GM23338 (cell line): ENCODE measurements around the gene NUCKS1. TPM values are rescaled to one million over a fixed set of nuclear protein-coding genes. Genes with fewer than 3 reads are reported as not detected.

Experiments
- ATAC-seq: fragments of 200-7000 bp; cut with Tn5 transposase; 3 replicates; pipeline ENCODE4 v1.9.1; 2020
- DNase-seq: peaks from one replicate; pipeline ENCODE4 v3.0.0-alpha.2; 2015; ENCODE audit warnings: low spot score
- H2AFZ ChIP-seq: fragments of 200-600 bp; sonication (generic); 2 replicates; pipeline ENCODE4 v1.8.0; 2016; ENCODE audit warnings: antibody characterized with exemption, mild to moderate bottlenecking, moderate library complexity
- H3F3A ChIP-seq: fragments of 200-600 bp; sonication (generic); replicated peaks from 2 replicates; pipeline ENCODE4 v1.8.0; 2017; ENCODE audit warnings: antibody characterized with exemption, mixed run types, low read depth
- H3K27ac ChIP-seq: fragments of 200-600 bp; sonication (generic); 2 replicates; pipeline ENCODE4 v1.6.1; 2016; ENCODE audit warnings: low read depth
- H3K27me3 ChIP-seq: fragments of 200-600 bp; sonication (generic); 2 replicates; pipeline ENCODE4 v1.8.0; 2016; ENCODE audit warnings: mild to moderate bottlenecking, mixed run types, moderate library complexity; ENCODE audit not compliant: insufficient read depth
- H3K36me3 ChIP-seq: fragments of 200-600 bp; sonication (generic); 2 replicates; pipeline ENCODE4 v1.8.0; 2016; ENCODE audit warnings: mild to moderate bottlenecking; ENCODE audit not compliant: insufficient read depth
- H3K4me1 ChIP-seq: fragments of 200-600 bp; sonication (generic); 2 replicates; pipeline ENCODE4 v1.8.0; 2016; ENCODE audit warnings: mild to moderate bottlenecking, moderate library complexity; ENCODE audit not compliant: insufficient read depth
- H3K4me2 ChIP-seq: fragments of 200-600 bp; sonication (generic); 2 replicates; pipeline ENCODE4 v1.7.1; 2017; ENCODE audit warnings: mixed run types
- H3K4me3 ChIP-seq: fragments of 200-600 bp; sonication (generic); 2 replicates; pipeline ENCODE4 v1.6.1; 2016; ENCODE audit warnings: mixed run types
- H3K79me2 ChIP-seq: fragments of 200-600 bp; sonication (generic); replicated peaks from 2 replicates; pipeline ENCODE4 v1.8.0; 2017; ENCODE audit warnings: mild to moderate bottlenecking; ENCODE audit not compliant: insufficient read depth
- H3K9me2 ChIP-seq: fragments of 200-600 bp; sonication (generic); 2 replicates; pipeline ENCODE4 v1.8.0; 2017; ENCODE audit not compliant: insufficient read depth
- H4K20me1 ChIP-seq: fragments of 200-600 bp; sonication (generic); replicated peaks from 2 replicates; pipeline ENCODE4 v1.8.0; 2017; ENCODE audit warnings: mild to moderate bottlenecking; ENCODE audit not compliant: insufficient read depth
- H3K27ac Mint-ChIP-seq: 2 replicates; pipeline ENCODE4 v1.8.0; 2020; ENCODE audit warnings: inconsistent platforms, mild to moderate bottlenecking, moderate library complexity, mixed read lengths
- H3K27me3 Mint-ChIP-seq: 3 replicates; pipeline ENCODE4 v1.8.0; 2022; ENCODE audit warnings: low read depth, mild to moderate bottlenecking, moderate library complexity, mixed read lengths, inconsistent platforms; ENCODE audit not compliant: insufficient read depth, poor library complexity
- H3K36me3 Mint-ChIP-seq: 3 replicates; pipeline ENCODE4 v1.8.0; 2021; ENCODE audit warnings: low read depth, mild to moderate bottlenecking, inconsistent platforms, moderate library complexity, mixed read lengths
- H3K4me1 Mint-ChIP-seq: 3 replicates; pipeline ENCODE4 v1.8.0; 2020; ENCODE audit warnings: mild to moderate bottlenecking, inconsistent platforms, mixed read lengths
- H3K4me3 Mint-ChIP-seq: 3 replicates; pipeline ENCODE4 v1.8.0; 2021; ENCODE audit warnings: moderate library complexity, mild to moderate bottlenecking, inconsistent platforms, mixed read lengths
- H3K9me3 Mint-ChIP-seq: 3 replicates; pipeline ENCODE4 v1.8.0; 2020; ENCODE audit warnings: moderate library complexity, mild to moderate bottlenecking, inconsistent platforms, mixed read lengths
- CREB1 ChIP-seq: fragments of 250-450 bp; sonication (Bioruptor Pico); IDR thresholded peaks from 2 replicates; pipeline ENCODE4 v1.5.0; 2020; ENCODE audit warnings: low read depth, mild to moderate bottlenecking, moderate library complexity
- EZH2 ChIP-seq: fragments of 200-600 bp; sonication (generic); IDR thresholded peaks from one replicate; pipeline ENCODE4 v1.8.0; 2017; ENCODE audit warnings: antibody characterized with exemption, mild to moderate bottlenecking, low read depth; ENCODE audit not compliant: unreplicated experiment
- EZH2phosphoT487 ChIP-seq: fragments of 200-600 bp; sonication (generic); IDR thresholded peaks from one replicate; pipeline ENCODE4 v1.8.1; 2018; ENCODE audit warnings: antibody characterized with exemption; ENCODE audit not compliant: unreplicated experiment
- JUNB ChIP-seq: IDR thresholded peaks from one replicate; pipeline ENCODE4 v1.6.1; 2016; ENCODE audit warnings: antibody characterized with exemption; ENCODE audit not compliant: unreplicated experiment
- NANOG ChIP-seq: IDR thresholded peaks from 2 replicates; pipeline ENCODE4 v1.6.1; 2016; ENCODE audit warnings: antibody characterized with exemption, borderline replicate concordance
- POLR2AphosphoS5 ChIP-seq: IDR thresholded peaks from 2 replicates; pipeline ENCODE4 v1.6.1; 2016; ENCODE audit warnings: antibody characterized with exemption, low read depth
- STAT1 ChIP-seq: IDR thresholded peaks from one replicate; pipeline ENCODE4 v1.6.1; 2016; ENCODE audit warnings: antibody characterized with exemption; ENCODE audit not compliant: unreplicated experiment
- ZNF114 ChIP-seq: fragments of 250-450 bp; sonication (Bioruptor Pico); IDR thresholded peaks from 2 replicates; pipeline ENCODE4 v1.5.0; 2020; ENCODE audit warnings: mild to moderate bottlenecking, moderate library complexity
- ZNF331 ChIP-seq: fragments of 250-450 bp; sonication (Bioruptor Pico); IDR thresholded peaks from 2 replicates; pipeline ENCODE4 v1.5.0; 2020; ENCODE audit warnings: low read depth, mild to moderate bottlenecking, moderate library complexity
- polyA plus RNA-seq: library from polyadenylated mRNA; unstranded; fragments of >200 nt; fragmentation: Nextera tagmentation; extraction: Ambion mirVana; gene quantifications from 2 replicates; pipeline ENCODE4 v1.2.1, GENCODE V29; 2016
- total RNA-seq: library from RNA; depleted of rRNA; stranded (reverse); fragments of >200 nt; shearing (Covaris generic); gene quantifications from 2 replicates; pipeline ENCODE4 v1.2.3, GENCODE V29; 2014
- TF ChIP-seq, protein P1 (sequence below): fragments of 250-450 bp; sonication (Bioruptor Pico); IDR thresholded peaks from 2 replicates; pipeline ENCODE4 v1.5.0; 2020; ENCODE audit warnings: mild to moderate bottlenecking, moderate library complexity
- TF ChIP-seq, protein P2 (sequence below), 2 experiments: fragments of 200-600 bp in 1 of 2; sonication (generic) in 1 of 2; conservative IDR thresholded peaks; 2 replicates each; pipeline versions ENCODE4 v1.5.1 to v1.6.1; 2016 to 2017; ENCODE audit warnings: antibody characterized with exemption in 2 of 2, low read depth in 2 of 2, mild to moderate bottlenecking in 2 of 2, moderate library complexity in 1 of 2
- TF ChIP-seq, protein P3 (sequence below): IDR thresholded peaks from 2 replicates; pipeline ENCODE4 v1.6.1; 2016; ENCODE audit warnings: antibody characterized with exemption
- TF ChIP-seq, protein P4 (sequence below): IDR thresholded peaks from one replicate; pipeline ENCODE4 v1.6.1; 2018; ENCODE audit warnings: antibody characterized with exemption; ENCODE audit not compliant: unreplicated experiment

The NUCKS1 gene
- total and polyA plus RNA-seq, 2 experiments from 2014 or later: 255 to 307 TPM

DNA sequence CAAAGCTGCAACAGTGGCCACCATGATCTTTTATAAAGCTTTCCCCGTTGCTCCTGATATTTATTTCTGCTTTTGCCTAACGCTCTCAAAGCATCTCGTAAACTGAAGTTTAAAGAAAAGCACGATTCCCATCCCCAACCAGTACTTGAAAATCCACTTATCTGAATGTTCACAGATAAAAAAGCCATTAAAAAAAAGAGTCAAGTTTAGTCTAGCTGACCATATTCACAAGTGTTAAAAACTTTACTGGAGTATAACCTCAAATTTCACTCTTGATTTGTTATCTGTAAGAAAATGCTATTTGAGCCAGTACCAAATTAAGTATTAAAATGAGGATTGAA lies 35.1 kb downstream of the NUCKS1 start:
- H3K9me3 Mint-ChIP-seq: no peaks in the 10 kb centered on the region
- Histone ChIP-seq H4K20me1 (peaks cover 4% of the 10 kb centered on the region; the same call in 1 of the 2 replicates), H3F3A (peaks cover 14% of the 10 kb centered on the region), H3K27ac (peak overlapping the region; percentile 57), H2AFZ (no peak overlapping the region), H3K4me3 (no peak overlapping the region), H3K4me2 (no peak overlapping the region), H3K79me2 (no peaks in the 10 kb centered on the region), H3K4me1 (peaks cover 52% of the 10 kb centered on the region), H3K9me2 (no peaks in the 10 kb centered on the region), H3K27me3 (no peaks in the 10 kb centered on the region), H3K36me3 (peaks cover 33% of the 10 kb centered on the region; the same call in 1 of the 2 replicates)
- H3K36me3 Mint-ChIP-seq: peaks cover 45% of the 10 kb centered on the region
- no peak overlapping the region for H3K4me3 Mint-ChIP-seq
- TF ChIP-seq, protein P1, sequence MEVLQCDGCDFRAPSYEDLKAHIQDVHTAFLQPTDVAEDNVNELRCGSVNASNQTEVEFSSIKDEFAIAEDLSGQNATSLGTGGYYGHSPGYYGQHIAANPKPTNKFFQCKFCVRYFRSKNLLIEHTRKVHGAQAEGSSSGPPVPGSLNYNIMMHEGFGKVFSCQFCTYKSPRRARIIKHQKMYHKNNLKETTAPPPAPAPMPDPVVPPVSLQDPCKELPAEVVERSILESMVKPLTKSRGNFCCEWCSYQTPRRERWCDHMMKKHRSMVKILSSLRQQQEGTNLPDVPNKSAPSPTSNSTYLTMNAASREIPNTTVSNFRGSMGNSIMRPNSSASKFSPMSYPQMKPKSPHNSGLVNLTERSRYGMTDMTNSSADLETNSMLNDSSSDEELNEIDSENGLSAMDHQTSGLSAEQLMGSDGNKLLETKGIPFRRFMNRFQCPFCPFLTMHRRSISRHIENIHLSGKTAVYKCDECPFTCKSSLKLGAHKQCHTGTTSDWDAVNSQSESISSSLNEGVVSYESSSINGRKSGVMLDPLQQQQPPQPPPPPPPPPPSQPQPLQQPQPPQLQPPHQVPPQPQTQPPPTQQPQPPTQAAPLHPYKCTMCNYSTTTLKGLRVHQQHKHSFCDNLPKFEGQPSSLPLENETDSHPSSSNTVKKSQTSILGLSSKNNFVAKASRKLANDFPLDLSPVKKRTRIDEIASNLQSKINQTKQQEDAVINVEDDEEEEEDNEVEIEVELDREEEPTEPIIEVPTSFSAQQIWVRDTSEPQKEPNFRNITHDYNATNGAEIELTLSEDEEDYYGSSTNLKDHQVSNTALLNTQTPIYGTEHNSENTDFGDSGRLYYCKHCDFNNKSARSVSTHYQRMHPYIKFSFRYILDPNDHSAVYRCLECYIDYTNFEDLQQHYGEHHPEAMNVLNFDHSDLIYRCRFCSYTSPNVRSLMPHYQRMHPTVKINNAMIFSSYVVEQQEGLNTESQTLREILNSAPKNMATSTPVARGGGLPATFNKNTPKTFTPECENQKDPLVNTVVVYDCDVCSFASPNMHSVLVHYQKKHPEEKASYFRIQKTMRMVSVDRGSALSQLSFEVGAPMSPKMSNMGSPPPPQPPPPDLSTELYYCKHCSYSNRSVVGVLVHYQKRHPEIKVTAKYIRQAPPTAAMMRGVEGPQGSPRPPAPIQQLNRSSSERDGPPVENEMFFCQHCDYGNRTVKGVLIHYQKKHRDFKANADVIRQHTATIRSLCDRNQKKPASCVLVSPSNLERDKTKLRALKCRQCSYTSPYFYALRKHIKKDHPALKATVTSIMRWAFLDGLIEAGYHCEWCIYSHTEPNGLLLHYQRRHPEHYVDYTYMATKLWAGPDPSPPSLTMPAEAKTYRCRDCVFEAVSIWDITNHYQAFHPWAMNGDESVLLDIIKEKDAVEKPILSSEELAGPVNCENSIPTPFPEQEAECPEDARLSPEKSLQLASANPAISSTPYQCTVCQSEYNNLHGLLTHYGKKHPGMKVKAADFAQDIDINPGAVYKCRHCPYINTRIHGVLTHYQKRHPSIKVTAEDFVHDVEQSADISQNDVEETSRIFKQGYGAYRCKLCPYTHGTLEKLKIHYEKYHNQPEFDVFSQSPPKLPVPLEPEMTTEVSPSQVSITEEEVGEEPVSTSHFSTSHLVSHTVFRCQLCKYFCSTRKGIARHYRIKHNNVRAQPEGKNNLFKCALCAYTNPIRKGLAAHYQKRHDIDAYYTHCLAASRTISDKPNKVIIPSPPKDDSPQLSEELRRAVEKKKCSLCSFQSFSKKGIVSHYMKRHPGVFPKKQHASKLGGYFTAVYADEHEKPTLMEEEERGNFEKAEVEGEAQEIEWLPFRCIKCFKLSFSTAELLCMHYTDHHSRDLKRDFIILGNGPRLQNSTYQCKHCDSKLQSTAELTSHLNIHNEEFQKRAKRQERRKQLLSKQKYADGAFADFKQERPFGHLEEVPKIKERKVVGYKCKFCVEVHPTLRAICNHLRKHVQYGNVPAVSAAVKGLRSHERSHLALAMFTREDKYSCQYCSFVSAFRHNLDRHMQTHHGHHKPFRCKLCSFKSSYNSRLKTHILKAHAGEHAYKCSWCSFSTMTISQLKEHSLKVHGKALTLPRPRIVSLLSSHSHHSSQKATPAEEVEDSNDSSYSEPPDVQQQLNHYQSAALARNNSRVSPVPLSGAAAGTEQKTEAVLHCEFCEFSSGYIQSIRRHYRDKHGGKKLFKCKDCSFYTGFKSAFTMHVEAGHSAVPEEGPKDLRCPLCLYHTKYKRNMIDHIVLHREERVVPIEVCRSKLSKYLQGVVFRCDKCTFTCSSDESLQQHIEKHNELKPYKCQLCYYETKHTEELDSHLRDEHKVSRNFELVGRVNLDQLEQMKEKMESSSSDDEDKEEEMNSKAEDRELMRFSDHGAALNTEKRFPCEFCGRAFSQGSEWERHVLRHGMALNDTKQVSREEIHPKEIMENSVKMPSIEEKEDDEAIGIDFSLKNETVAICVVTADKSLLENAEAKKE (CRISPR knock-in tag): no peak
- TF ChIP-seq ZNF331 (CRISPR knock-in tag): no peak
- TF ChIP-seq, protein P2, sequence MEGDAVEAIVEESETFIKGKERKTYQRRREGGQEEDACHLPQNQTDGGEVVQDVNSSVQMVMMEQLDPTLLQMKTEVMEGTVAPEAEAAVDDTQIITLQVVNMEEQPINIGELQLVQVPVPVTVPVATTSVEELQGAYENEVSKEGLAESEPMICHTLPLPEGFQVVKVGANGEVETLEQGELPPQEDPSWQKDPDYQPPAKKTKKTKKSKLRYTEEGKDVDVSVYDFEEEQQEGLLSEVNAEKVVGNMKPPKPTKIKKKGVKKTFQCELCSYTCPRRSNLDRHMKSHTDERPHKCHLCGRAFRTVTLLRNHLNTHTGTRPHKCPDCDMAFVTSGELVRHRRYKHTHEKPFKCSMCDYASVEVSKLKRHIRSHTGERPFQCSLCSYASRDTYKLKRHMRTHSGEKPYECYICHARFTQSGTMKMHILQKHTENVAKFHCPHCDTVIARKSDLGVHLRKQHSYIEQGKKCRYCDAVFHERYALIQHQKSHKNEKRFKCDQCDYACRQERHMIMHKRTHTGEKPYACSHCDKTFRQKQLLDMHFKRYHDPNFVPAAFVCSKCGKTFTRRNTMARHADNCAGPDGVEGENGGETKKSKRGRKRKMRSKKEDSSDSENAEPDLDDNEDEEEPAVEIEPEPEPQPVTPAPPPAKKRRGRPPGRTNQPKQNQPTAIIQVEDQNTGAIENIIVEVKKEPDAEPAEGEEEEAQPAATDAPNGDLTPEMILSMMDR (conservative IDR thresholded peaks at IDR 0.05; ENCODE audit: low read depth in 2 of 2): no peak
- TF ChIP-seq, protein P3, sequence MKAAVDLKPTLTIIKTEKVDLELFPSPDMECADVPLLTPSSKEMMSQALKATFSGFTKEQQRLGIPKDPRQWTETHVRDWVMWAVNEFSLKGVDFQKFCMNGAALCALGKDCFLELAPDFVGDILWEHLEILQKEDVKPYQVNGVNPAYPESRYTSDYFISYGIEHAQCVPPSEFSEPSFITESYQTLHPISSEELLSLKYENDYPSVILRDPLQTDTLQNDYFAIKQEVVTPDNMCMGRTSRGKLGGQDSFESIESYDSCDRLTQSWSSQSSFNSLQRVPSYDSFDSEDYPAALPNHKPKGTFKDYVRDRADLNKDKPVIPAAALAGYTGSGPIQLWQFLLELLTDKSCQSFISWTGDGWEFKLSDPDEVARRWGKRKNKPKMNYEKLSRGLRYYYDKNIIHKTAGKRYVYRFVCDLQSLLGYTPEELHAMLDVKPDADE: no peak
- TF ChIP-seq ZNF114 (CRISPR knock-in tag): no peak
- no peak for TF ChIP-seq JUNB
- TF ChIP-seq, protein P4, sequence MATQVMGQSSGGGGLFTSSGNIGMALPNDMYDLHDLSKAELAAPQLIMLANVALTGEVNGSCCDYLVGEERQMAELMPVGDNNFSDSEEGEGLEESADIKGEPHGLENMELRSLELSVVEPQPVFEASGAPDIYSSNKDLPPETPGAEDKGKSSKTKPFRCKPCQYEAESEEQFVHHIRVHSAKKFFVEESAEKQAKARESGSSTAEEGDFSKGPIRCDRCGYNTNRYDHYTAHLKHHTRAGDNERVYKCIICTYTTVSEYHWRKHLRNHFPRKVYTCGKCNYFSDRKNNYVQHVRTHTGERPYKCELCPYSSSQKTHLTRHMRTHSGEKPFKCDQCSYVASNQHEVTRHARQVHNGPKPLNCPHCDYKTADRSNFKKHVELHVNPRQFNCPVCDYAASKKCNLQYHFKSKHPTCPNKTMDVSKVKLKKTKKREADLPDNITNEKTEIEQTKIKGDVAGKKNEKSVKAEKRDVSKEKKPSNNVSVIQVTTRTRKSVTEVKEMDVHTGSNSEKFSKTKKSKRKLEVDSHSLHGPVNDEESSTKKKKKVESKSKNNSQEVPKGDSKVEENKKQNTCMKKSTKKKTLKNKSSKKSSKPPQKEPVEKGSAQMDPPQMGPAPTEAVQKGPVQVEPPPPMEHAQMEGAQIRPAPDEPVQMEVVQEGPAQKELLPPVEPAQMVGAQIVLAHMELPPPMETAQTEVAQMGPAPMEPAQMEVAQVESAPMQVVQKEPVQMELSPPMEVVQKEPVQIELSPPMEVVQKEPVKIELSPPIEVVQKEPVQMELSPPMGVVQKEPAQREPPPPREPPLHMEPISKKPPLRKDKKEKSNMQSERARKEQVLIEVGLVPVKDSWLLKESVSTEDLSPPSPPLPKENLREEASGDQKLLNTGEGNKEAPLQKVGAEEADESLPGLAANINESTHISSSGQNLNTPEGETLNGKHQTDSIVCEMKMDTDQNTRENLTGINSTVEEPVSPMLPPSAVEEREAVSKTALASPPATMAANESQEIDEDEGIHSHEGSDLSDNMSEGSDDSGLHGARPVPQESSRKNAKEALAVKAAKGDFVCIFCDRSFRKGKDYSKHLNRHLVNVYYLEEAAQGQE: no peak
- TF ChIP-seq POLR2AphosphoS5: no peak
- TF ChIP-seq NANOG: no peak
- TF ChIP-seq EZH2phosphoT487: no peak
- no peak for TF ChIP-seq STAT1
- no peak for TF ChIP-seq CREB1 (CRISPR knock-in tag)
- no peak for TF ChIP-seq EZH2
- DNase-seq (no peak), ATAC-seq (no peak)
- H3K27ac Mint-ChIP-seq: peak overlapping the region; percentile 55
- H3K27me3 Mint-ChIP-seq: peaks cover 3% of the 10 kb centered on the region
- peaks cover 33% of the 10 kb centered on the region for H3K4me1 Mint-ChIP-seq
